ENCODE data around the gene DNAH10.

DNAH10 gene

GRCh38 chr12:123807002-123807401, 44.9 kb downstream of the DNAH10 start:
- TF ChIP-seq RAD21 (IDR thresholded peaks at IDR 0.05; ENCODE audit: low read depth) = no peak
- TF ChIP-seq TCF12 (IDR thresholded peaks at IDR 0.05; ENCODE audit: low read depth) = no peak
- TF ChIP-seq CREB1 (IDR thresholded peaks at IDR 0.05; ENCODE audit: low read depth) = no peak
- no peak for TF ChIP-seq TEAD4 (IDR thresholded peaks at IDR 0.05)
- no peak for TF ChIP-seq EP300 (IDR thresholded peaks at IDR 0.05; ENCODE audit: borderline replicate concordance)
- TF ChIP-seq TAF1 (IDR thresholded peaks at IDR 0.05; ENCODE audit: low read depth) = no peak
- TF ChIP-seq EGR1 (IDR thresholded peaks at IDR 0.05) = no peak
- no peak for TF ChIP-seq NFIC (IDR thresholded peaks at IDR 0.05)
- TF ChIP-seq FOXM1 (IDR thresholded peaks at IDR 0.05; ENCODE audit: borderline replicate concordance, low read depth) = no peak

GRCh38 chr12:123807670-123808069, 45.6 kb downstream of the DNAH10 start:
- TF ChIP-seq TAF1 (IDR thresholded peaks at IDR 0.05; ENCODE audit: low read depth) = no peak

- no peak for TF ChIP-seq YY1 (IDR thresholded peaks at IDR 0.05; ENCODE audit: low read depth)
- peak; percentile 33; the same call in 1 of the 2 replicates for TF ChIP-seq RAD21 (IDR thresholded peaks at IDR 0.05; ENCODE audit: low read depth)
- no peak for TF ChIP-seq EGR1 (IDR thresholded peaks at IDR 0.05)
- no peak for TF ChIP-seq NFIC (IDR thresholded peaks at IDR 0.05)
- TF ChIP-seq FOXM1 (IDR thresholded peaks at IDR 0.05; ENCODE audit: borderline replicate concordance, low read depth) = no peak
- no peak for TF ChIP-seq EP300 (IDR thresholded peaks at IDR 0.05; ENCODE audit: borderline replicate concordance)
- no peak for TF ChIP-seq USF1 (IDR thresholded peaks at IDR 0.05)
- TF ChIP-seq TCF12 (IDR thresholded peaks at IDR 0.05; ENCODE audit: low read depth) = no peak
These were observed 46.1 kb downstream of the DNAH10 start for GRCh38 chr12:123808167-123808566.

GRCh38 chr12:123813349-123813748, 51.2 kb downstream of the DNAH10 start:
- TF ChIP-seq EP300 (IDR thresholded peaks at IDR 0.05; ENCODE audit: borderline replicate concordance) (no peak), CEBPB (IDR thresholded peaks at IDR 0.05) (0 out of 2 replicates have a peak, but pooled peaks have one; percentile 16)

GRCh38 chr12:123815968-123816367, 53.9 kb downstream of the DNAH10 start:
- TF ChIP-seq, protein P1, sequence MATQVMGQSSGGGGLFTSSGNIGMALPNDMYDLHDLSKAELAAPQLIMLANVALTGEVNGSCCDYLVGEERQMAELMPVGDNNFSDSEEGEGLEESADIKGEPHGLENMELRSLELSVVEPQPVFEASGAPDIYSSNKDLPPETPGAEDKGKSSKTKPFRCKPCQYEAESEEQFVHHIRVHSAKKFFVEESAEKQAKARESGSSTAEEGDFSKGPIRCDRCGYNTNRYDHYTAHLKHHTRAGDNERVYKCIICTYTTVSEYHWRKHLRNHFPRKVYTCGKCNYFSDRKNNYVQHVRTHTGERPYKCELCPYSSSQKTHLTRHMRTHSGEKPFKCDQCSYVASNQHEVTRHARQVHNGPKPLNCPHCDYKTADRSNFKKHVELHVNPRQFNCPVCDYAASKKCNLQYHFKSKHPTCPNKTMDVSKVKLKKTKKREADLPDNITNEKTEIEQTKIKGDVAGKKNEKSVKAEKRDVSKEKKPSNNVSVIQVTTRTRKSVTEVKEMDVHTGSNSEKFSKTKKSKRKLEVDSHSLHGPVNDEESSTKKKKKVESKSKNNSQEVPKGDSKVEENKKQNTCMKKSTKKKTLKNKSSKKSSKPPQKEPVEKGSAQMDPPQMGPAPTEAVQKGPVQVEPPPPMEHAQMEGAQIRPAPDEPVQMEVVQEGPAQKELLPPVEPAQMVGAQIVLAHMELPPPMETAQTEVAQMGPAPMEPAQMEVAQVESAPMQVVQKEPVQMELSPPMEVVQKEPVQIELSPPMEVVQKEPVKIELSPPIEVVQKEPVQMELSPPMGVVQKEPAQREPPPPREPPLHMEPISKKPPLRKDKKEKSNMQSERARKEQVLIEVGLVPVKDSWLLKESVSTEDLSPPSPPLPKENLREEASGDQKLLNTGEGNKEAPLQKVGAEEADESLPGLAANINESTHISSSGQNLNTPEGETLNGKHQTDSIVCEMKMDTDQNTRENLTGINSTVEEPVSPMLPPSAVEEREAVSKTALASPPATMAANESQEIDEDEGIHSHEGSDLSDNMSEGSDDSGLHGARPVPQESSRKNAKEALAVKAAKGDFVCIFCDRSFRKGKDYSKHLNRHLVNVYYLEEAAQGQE (IDR thresholded peaks at IDR 0.05; ENCODE audit: low read depth) = no peak
- TF ChIP-seq FOXM1 (IDR thresholded peaks at IDR 0.05; ENCODE audit: borderline replicate concordance, low read depth) (no peak), TAF1 (IDR thresholded peaks at IDR 0.05; ENCODE audit: low read depth) (no peak), EP300 (IDR thresholded peaks at IDR 0.05; ENCODE audit: borderline replicate concordance) (no peak), YY1 (IDR thresholded peaks at IDR 0.05; ENCODE audit: low read depth) (no peak), ZBTB7A (IDR thresholded peaks at IDR 0.05; ENCODE audit: low read depth) (no peak), USF1 (IDR thresholded peaks at IDR 0.05) (no peak), RAD21 (IDR thresholded peaks at IDR 0.05; ENCODE audit: low read depth) (no peak), TCF12 (IDR thresholded peaks at IDR 0.05; ENCODE audit: low read depth) (no peak), CREB1 (IDR thresholded peaks at IDR 0.05; ENCODE audit: low read depth) (no peak)

DNA sequence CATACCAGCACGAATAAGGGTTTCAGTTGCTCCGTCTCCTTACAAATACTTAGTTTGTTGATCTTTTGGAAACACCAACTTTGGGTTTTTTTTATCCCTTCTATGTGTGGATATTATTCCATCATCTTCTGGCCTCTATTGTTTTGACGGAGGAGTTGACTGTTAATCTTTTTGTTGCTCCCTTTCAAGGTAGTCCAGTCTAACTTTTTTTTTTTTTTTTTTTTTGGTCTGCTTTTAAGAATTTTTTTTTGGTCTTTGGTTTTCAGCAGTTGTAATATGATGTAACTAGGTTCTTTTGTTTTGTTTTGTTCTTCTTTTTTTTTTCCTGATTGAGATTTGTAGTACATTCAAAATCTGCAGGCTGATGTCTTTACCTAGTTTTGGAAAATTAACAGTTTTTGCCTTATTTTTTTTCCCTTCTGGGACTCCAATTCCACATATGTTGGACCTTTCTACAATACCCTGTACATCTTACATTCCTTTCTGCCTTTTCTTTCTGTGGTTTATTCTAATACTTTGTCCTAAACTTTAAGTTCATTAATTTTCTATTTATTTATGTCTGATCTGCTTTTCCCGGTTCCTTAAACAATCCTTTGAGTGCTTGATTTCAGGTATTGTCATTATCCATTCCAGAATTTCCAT, 54.9 kb downstream of the DNAH10 start:
- TF ChIP-seq FOXM1 (IDR thresholded peaks at IDR 0.05; ENCODE audit: borderline replicate concordance, low read depth) (no peak), EP300 (IDR thresholded peaks at IDR 0.05; ENCODE audit: borderline replicate concordance) (no peak), YY1 (IDR thresholded peaks at IDR 0.05; ENCODE audit: low read depth) (no peak), CEBPB (IDR thresholded peaks at IDR 0.05) (no peak), ZBTB7A (IDR thresholded peaks at IDR 0.05; ENCODE audit: low read depth) (no peak)
- TF ChIP-seq, protein P1 (IDR thresholded peaks at IDR 0.05; ENCODE audit: low read depth) = no peak

DNA sequence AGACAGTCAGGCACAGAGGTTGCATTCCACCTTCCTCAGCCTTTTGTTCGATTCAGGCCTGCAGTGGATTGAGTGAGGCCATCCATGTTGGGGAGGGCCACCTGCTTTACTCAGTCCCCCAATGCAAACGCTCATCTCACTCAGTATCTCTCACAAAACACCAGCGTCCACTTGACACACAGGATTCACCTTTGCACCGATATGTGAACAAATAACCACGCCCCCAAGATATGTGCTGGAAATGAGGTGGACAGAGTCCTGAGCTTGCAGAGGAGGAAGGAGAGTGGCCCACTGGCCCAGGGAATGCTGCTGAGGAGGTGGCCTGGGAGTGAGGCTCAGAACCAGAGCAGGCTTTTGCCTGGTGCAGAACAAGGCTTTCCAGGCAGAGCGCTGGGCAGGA, 60.7 kb downstream of the DNAH10 start:
- TF ChIP-seq TAF1 (IDR thresholded peaks at IDR 0.05; ENCODE audit: low read depth) (no peak), EGR1 (IDR thresholded peaks at IDR 0.05) (no peak), FOXM1 (IDR thresholded peaks at IDR 0.05; ENCODE audit: borderline replicate concordance, low read depth) (no peak), CEBPB (IDR thresholded peaks at IDR 0.05) (no peak), YY1 (IDR thresholded peaks at IDR 0.05; ENCODE audit: low read depth) (no peak), USF1 (IDR thresholded peaks at IDR 0.05) (no peak), NFIC (IDR thresholded peaks at IDR 0.05) (no peak), EP300 (IDR thresholded peaks at IDR 0.05; ENCODE audit: borderline replicate concordance) (no peak), ZBTB7A (IDR thresholded peaks at IDR 0.05; ENCODE audit: low read depth) (no peak), CREB1 (IDR thresholded peaks at IDR 0.05; ENCODE audit: low read depth) (no peak), RAD21 (IDR thresholded peaks at IDR 0.05; ENCODE audit: low read depth) (no peak)

Data from Ishikawa (cell line).